ENCODE results near the gene PCSK7.
A peak's percentile ranks its signal among the peaks of the same experiment; 100 is the strongest.

Gene PCSK7

GRCh38 chr11:117177534-117178209 lies 54.2 kb downstream of the PCSK7 start:
- DNase-seq (ENCODE audit: low read depth) = no peak
- in situ Hi-C loops (cut with HindIII; ENCODE audit: low sequenced_read_pairs) = no loop called here
- H3K4me3 ChIP-seq (ENCODE audit: low read depth, low read length) = peak overlapping the region; percentile 78
- TF ChIP-seq CTCF (IDR thresholded peaks at IDR 0.05; ENCODE audit: low read depth, low read length, missing control alignments) = no peak

- in situ Hi-C loops (cut with HindIII; ENCODE audit: low sequenced_read_pairs) = no loop called here
- DNase-seq (ENCODE audit: low read depth) = no peak
- TF ChIP-seq CTCF (IDR thresholded peaks at IDR 0.05; ENCODE audit: low read depth, low read length, missing control alignments) = no peak
- no peak overlapping the region for H3K4me3 ChIP-seq (ENCODE audit: low read depth, low read length)
These were observed 55.7 kb downstream of the PCSK7 start for GRCh38 chr11:117176186-117176585.

- in situ Hi-C loops (cut with HindIII; ENCODE audit: low sequenced_read_pairs) = no loop called here
- H3K4me3 ChIP-seq (ENCODE audit: low read depth, low read length) = no peak overlapping the region
- no peak for DNase-seq (ENCODE audit: low read depth)
- TF ChIP-seq CTCF (IDR thresholded peaks at IDR 0.05; ENCODE audit: low read depth, low read length, missing control alignments) = no peak
These were observed 56.1 kb downstream of the PCSK7 start for GRCh38 chr11:117175781-117176180.

GRCh38 chr11:117175104-117175503 lies 56.8 kb downstream of the PCSK7 start:
- no peak overlapping the region for H3K4me3 ChIP-seq (ENCODE audit: low read depth, low read length)
- no peak for TF ChIP-seq CTCF (IDR thresholded peaks at IDR 0.05; ENCODE audit: low read depth, low read length, missing control alignments)
- in situ Hi-C loops (cut with HindIII; ENCODE audit: low sequenced_read_pairs) = no loop called here
- DNase-seq (ENCODE audit: low read depth) = no peak

- in situ Hi-C loops (cut with HindIII; ENCODE audit: low sequenced_read_pairs) = no loop called here
- DNase-seq (ENCODE audit: low read depth) = no peak
- H3K4me3 ChIP-seq (ENCODE audit: low read depth, low read length) = no peak overlapping the region
- TF ChIP-seq CTCF (IDR thresholded peaks at IDR 0.05; ENCODE audit: low read depth, low read length, missing control alignments) = no peak
These were observed 59.0 kb downstream of the PCSK7 start for GRCh38 chr11:117172724-117173421.

- no peak overlapping the region for H3K4me3 ChIP-seq (ENCODE audit: low read depth, low read length)
- TF ChIP-seq CTCF (IDR thresholded peaks at IDR 0.05; ENCODE audit: low read depth, low read length, missing control alignments) = no peak
- DNase-seq (ENCODE audit: low read depth) = no peak
- in situ Hi-C loops (cut with HindIII; ENCODE audit: low sequenced_read_pairs) = no loop called here
These were observed 60.3 kb downstream of the PCSK7 start for GRCh38 chr11:117171404-117172061.
